Panc1 (cell line): ENCODE data around the gene HK2. TPM values are rescaled to one million over a fixed set of nuclear protein-coding genes. Genes with fewer than 3 reads are reported as not detected.
"Not testable (repeated sequence)": the region's sequence is repeated elsewhere in the genome, so short reads cannot be mapped to it uniquely, and the experiment has no call there.

Source experiments
- ATAC-seq: fragments of 200-7000 bp; cut with Tn5 transposase; 2 replicates; pipeline ENCODE4 v1.9.1; 2020; ENCODE audit warnings: mild to moderate bottlenecking, moderate library complexity
- BruUV-seq: library from RNA; stranded (reverse); fragments of 400-500 nt; replicated peaks from 2 replicates; lab custom pipeline; 2021; lab: Mats Ljungman, UMichigan
- CTCF ChIA-PET: fragments of 300-600 bp; sonication (Branson Sonifier 250); formaldehyde crosslinking; loops from one replicate; lab custom pipeline; 2022; ENCODE audit warnings: antibody characterized with exemption; lab: Charles Lee
- POLR2A ChIA-PET: fragments of 300-600 bp; sonication (Branson Sonifier 250); formaldehyde crosslinking; loops from one replicate; lab custom pipeline; 2022; ENCODE audit warnings: antibody characterized with exemption; lab: Charles Lee
- DNase-seq: peaks from one replicate; pipeline ENCODE4 v3.0.0-alpha.2; 2010; ENCODE audit warnings: low read depth, low spot score
- H3K27ac ChIP-seq: 2 replicates; pipeline ENCODE4 v1.5.1; 2011; ENCODE audit warnings: mild to moderate bottlenecking, low read length, inconsistent platforms
- H3K27me3 ChIP-seq: fragments of 200-500 bp; sonication (Bioruptor generic); 2 replicates; pipeline ENCODE4 v1.6.0; 2014; ENCODE audit warnings: low read length, inconsistent platforms; ENCODE audit not compliant: control insufficient read depth, insufficient read depth
- H3K36me3 ChIP-seq: fragments of 200-500 bp; sonication (Bioruptor generic); 2 replicates; pipeline ENCODE4 v1.5.1; 2014; ENCODE audit warnings: inconsistent platforms, mild to moderate bottlenecking, low read length, moderate library complexity; ENCODE audit not compliant: control insufficient read depth, insufficient read depth
- H3K4me1 ChIP-seq: 2 replicates; pipeline ENCODE4 v1.5.1; 2011; ENCODE audit warnings: inconsistent platforms, mild to moderate bottlenecking, low read length, moderate library complexity; ENCODE audit not compliant: control insufficient read depth, insufficient read depth
- H3K4me3 ChIP-seq, 2 experiments: 2 replicates each; pipeline ENCODE4 v1.5.1; 2011 to 2012; ENCODE audit warnings: low read depth in 2 of 2, low read length in 2 of 2, mild to moderate bottlenecking in 2 of 2, inconsistent platforms in 1 of 2, moderate library complexity in 1 of 2
- H3K9me3 ChIP-seq: fragments of 200-500 bp; sonication (Bioruptor generic); 2 replicates; pipeline ENCODE4 v1.5.1; 2014; ENCODE audit warnings: low read depth, mild to moderate bottlenecking, inconsistent platforms, low read length, moderate library complexity; ENCODE audit not compliant: control insufficient read depth, insufficient read depth
- POLR2AphosphoS5 ChIP-seq: IDR thresholded peaks from 2 replicates; pipeline ENCODE4 v1.6.1; 2012; ENCODE audit warnings: mild to moderate bottlenecking, low read depth, low read length, moderate library complexity
- REST ChIP-seq, 2 experiments: IDR thresholded peaks; 2 replicates each; pipeline ENCODE4 v1.6.1; 2011 to 2012; ENCODE audit warnings: low read depth in 2 of 2, control low read depth in 1 of 2, low read length in 1 of 2, mild to moderate bottlenecking in 1 of 2, moderate library complexity in 1 of 2; ENCODE audit not compliant: insufficient read depth in 1 of 2
- SIN3A ChIP-seq: IDR thresholded peaks from 2 replicates; pipeline ENCODE4 v1.6.1; 2012; ENCODE audit warnings: low read depth, mild to moderate bottlenecking, low read length, moderate library complexity, borderline replicate concordance; ENCODE audit not compliant: insufficient read depth
- TCF7L2 ChIP-seq: IDR thresholded peaks from 2 replicates; pipeline ENCODE4 v1.6.1; 2011; ENCODE audit warnings: mild to moderate bottlenecking, low read depth, low read length, inconsistent platforms
- in situ Hi-C: cut with HindIII; loops from 2 replicates; pipeline ENCODE4 v1.10.0; 2016; ENCODE audit warnings: low sequenced_read_pairs, low pct_unique_long_range_greater_than_20kb
- intact Hi-C: fragments of 100-400 bp; cut with micrococcal nuclease; formaldehyde crosslinking; loops from one replicate; pipeline ENCODE4 v1.10.0; 2022; ENCODE audit not compliant: unreplicated experiment
- total RNA-seq: library from RNA; stranded (reverse); gene quantifications from one replicate; pipeline ENCODE4 v1.2.1, GENCODE V29; 2021; ENCODE audit not compliant: unreplicated experiment
- TF ChIP-seq, protein P1 (sequence below): fragments of 450-650 bp; IDR thresholded peaks from 2 replicates; pipeline ENCODE4 v1.5.1; 2017; ENCODE audit warnings: mild to moderate bottlenecking

The HK2 gene
- total RNA-seq, 1 experiment from 2014 or later, result 1.7 TPM

GRCh38 chr2:74792282-74792681 lies 41.6 kb upstream of the HK2 start:
- Histone ChIP-seq H3K9me3 (no peaks in the 10 kb centered on the region), H3K36me3 (no peaks in the 10 kb centered on the region), H3K27ac (no peak overlapping the region), H3K4me3 (no peak overlapping the region), H3K4me1 (no peaks in the 10 kb centered on the region), H3K27me3 (no peaks in the 10 kb centered on the region)
- CTCF ChIA-PET, result no interaction called here
- in situ Hi-C loops (no loop called here), intact Hi-C loops (no loop called here)
- BruUV-seq, result no TSS peak
- DNase-seq (no peak), ATAC-seq (no peak)
- TF ChIP-seq REST (IDR thresholded peaks at IDR 0.05; ENCODE audit: insufficient read depth in 1 of 2, low read depth in 2 of 2, low read length in 1 of 2) (no peak), SIN3A (no peak), TCF7L2 (no peak), POLR2AphosphoS5 (no peak)
- TF ChIP-seq, protein P1, sequence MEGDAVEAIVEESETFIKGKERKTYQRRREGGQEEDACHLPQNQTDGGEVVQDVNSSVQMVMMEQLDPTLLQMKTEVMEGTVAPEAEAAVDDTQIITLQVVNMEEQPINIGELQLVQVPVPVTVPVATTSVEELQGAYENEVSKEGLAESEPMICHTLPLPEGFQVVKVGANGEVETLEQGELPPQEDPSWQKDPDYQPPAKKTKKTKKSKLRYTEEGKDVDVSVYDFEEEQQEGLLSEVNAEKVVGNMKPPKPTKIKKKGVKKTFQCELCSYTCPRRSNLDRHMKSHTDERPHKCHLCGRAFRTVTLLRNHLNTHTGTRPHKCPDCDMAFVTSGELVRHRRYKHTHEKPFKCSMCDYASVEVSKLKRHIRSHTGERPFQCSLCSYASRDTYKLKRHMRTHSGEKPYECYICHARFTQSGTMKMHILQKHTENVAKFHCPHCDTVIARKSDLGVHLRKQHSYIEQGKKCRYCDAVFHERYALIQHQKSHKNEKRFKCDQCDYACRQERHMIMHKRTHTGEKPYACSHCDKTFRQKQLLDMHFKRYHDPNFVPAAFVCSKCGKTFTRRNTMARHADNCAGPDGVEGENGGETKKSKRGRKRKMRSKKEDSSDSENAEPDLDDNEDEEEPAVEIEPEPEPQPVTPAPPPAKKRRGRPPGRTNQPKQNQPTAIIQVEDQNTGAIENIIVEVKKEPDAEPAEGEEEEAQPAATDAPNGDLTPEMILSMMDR, result no peak
- POLR2A ChIA-PET, result no interaction called here

- in situ Hi-C loops, result not testable (repeated sequence)
Observed at GRCh38 chr2:74794878-74795277, 39.0 kb upstream of the HK2 start.

DNA sequence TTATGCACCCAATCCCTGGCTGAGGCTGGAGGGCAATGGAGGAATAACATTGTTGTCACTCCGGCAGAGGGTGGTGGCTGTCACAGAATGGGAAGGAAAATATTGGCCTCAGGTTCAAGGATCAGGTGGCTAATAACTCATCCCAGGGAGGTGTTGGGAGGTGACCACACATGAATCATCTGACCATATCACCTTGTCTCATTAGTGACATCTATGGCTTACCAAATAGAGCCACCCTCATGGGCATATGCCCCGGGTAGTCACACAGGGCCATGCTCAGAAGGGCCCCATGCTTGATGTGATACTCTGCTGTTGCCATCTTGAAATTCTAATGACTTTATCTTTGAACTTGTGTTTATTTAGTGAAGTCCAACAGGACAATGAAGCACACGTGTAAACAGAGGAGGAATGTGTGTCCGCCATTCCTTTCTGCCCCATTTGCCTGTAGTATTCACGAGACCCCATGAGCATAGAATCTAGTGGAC lies 27.5 kb upstream of the HK2 start:
- Histone ChIP-seq H3K9me3 (no peaks in the 10 kb centered on the region), H3K27me3 (peaks cover 3% of the 10 kb centered on the region; the same call in 1 of the 2 replicates), H3K4me1 (no peaks in the 10 kb centered on the region), H3K27ac (no peak overlapping the region), H3K4me3 (no peak overlapping the region), H3K36me3 (no peaks in the 10 kb centered on the region)
- CTCF ChIA-PET, result no interaction called here
- in situ Hi-C loops (no loop called here), intact Hi-C loops (no loop called here)
- no peak for TF ChIP-seq TCF7L2
- TF ChIP-seq, protein P1, result no peak
- TF ChIP-seq REST (IDR thresholded peaks at IDR 0.05; ENCODE audit: insufficient read depth in 1 of 2, low read depth in 2 of 2, low read length in 1 of 2), result no peak
- no peak for TF ChIP-seq SIN3A
- TF ChIP-seq POLR2AphosphoS5, result no peak
- no TSS peak for BruUV-seq
- no peak for DNase-seq
- POLR2A ChIA-PET, result no interaction called here
- no peak for ATAC-seq

More at GRCh38 chr2:74794878-74795277, 39.0 kb upstream of the HK2 start:
- ATAC-seq, DNase-seq, BruUV-seq, H3K9me3 ChIP-seq, POLR2A ChIA-PET, H3K27ac ChIP-seq, CTCF ChIA-PET, H3K27me3 ChIP-seq, H3K36me3 ChIP-seq, intact Hi-C loops, H3K4me3 ChIP-seq, H3K4me1 ChIP-seq: not testable (repeated sequence)
